ENCODE measurements around the gene ADRA2C.

GRCh38 chr4:3784454-3785291 lies 18.5 kb downstream of the ADRA2C start:
- TF ChIP-seq SIN3A (IDR thresholded peaks at IDR 0.05; ENCODE audit: borderline replicate concordance, insufficient read depth, low read length) (no peak), TAF1 (IDR thresholded peaks at IDR 0.05; ENCODE audit: borderline replicate concordance, insufficient read depth, low read length) (no peak)
